HL-60 (cell line): ENCODE results near the gene CMTM8.

ENCODE experiments used
- CTCF ChIP-seq: IDR thresholded peaks from one replicate; pipeline ENCODE4 v1.5.1; 2011; ENCODE audit warnings: low read length, control low read depth, inconsistent platforms; ENCODE audit not compliant: insufficient read depth
- GABPA ChIP-seq: IDR thresholded peaks from 2 replicates; pipeline ENCODE4 v1.6.1; 2012; ENCODE audit warnings: low read depth
- POLR2AphosphoS5 ChIP-seq: IDR thresholded peaks from 2 replicates; pipeline ENCODE4 v1.6.1; 2012; ENCODE audit warnings: low read depth
- REST ChIP-seq: IDR thresholded peaks from 2 replicates; pipeline ENCODE4 v1.6.1; 2012; ENCODE audit warnings: low read depth; ENCODE audit not compliant: insufficient replicate concordance
- SPI1 ChIP-seq: IDR thresholded peaks from 2 replicates; pipeline ENCODE4 v1.6.1; 2012; ENCODE audit warnings: low read depth, mild to moderate bottlenecking, borderline replicate concordance

DNA sequence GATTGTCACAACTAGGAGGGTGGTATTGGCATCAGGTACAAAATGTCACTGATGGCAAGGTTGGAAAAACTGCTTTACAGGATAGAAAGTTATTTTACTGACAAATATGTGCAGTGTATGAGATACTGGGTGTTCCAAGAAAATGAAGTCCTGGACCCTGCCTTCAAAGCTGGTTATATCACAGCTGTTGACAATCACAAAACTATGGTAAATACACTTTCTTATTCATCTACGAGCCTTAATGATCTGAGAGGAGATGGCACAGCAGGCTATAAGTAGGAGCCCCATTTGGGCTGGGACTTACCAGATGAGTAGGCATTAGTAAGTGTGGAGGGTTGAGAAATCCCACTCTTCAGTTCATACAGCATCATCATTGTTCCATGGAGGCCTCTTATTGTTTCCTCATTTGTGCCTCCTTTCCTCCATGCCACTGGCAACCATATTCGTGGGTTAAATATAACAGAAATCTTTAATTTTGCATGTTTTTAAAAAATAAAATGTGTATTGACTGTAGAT lies 66.9 kb downstream of the CMTM8 start:
- no peak for TF ChIP-seq CTCF
- no peak for TF ChIP-seq POLR2AphosphoS5
- no peak for TF ChIP-seq GABPA
- no peak for TF ChIP-seq REST
- no peak for TF ChIP-seq SPI1
